HG03159 (cell line): Measurements from ENCODE around the gene KIF13A.
"Not testable (repeated sequence)": the region's sequence is repeated elsewhere in the genome, so short reads cannot be mapped to it uniquely, and the experiment has no call there.

Experiments
- ATAC-seq: cut with Tn5 transposase; IDR thresholded peaks from one replicate; pipeline ENCODE4 v1.9.1; 2021; ENCODE audit warnings: mild to moderate bottlenecking, moderate library complexity; ENCODE audit not compliant: unreplicated experiment

The KIF13A gene

DNA sequence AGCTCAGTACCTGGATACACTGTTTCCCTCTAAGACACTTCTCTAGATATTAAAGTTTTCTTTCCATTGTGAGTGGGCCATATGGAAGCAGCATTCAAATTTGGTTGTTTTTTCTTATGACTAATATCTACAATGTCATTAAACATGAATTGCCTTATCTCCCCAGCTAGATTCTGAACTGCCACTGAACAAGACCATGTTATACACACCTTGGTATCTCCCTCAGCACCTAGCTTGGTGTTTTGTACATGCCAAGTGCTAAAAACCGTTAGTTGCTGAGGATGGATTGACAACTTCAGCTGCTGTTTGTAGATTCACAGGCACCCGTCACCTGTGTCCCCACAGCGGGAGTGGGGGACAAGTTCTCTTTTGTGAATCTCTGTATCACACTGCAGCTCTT, 131.1 kb downstream of the KIF13A start:
- no peak for ATAC-seq

- no peak for ATAC-seq
Observed at GRCh38 chr6:17855381-17855780, 132.1 kb downstream of the KIF13A start.

DNA sequence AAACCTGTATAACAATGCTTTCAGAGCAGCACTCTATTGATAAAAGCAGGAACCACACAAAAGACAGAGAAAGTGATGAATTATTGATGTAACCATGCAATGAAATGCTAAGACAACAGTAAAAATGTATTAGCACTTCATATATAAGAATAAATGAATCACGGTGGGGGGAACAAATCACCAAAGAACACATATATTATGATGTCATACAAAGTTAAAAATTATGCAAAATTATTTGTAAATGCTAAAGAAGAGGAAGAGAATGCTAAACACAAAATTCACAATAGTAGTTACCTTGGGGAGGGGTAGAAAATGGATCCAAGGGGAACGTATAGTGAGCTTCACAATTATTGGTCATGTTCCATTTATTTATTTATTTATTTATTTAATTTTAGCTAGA, 133.9 kb downstream of the KIF13A start:
- ATAC-seq, result no peak

GRCh38 chr6:17851720-17852161, 135.7 kb downstream of the KIF13A start:
- no peak for ATAC-seq

GRCh38 chr6:17851001-17851719, 136.3 kb downstream of the KIF13A start:
- ATAC-seq, result no peak

DNA sequence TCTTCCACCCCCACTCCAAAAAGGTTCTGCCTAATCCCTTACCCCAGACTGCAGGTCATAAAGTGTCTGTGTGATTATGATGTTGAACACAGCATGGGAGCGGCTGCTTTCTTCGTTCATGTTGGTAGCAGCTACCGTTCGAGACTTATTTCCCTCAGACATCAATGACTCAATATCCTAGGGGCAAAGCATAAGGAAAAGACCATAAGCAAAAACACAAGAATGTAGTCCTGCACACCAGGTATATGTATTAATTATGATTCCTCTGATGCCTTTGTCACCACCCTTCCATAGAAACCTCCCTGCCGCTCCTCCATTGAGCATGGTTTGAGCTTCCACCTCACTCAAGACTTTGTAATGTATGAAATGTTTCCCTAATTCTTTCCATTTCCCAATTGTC, 137.2 kb downstream of the KIF13A start:
- no peak for ATAC-seq

- ATAC-seq, result no peak
Observed at GRCh38 chr6:17847203-17847760, 140.2 kb downstream of the KIF13A start.

DNA sequence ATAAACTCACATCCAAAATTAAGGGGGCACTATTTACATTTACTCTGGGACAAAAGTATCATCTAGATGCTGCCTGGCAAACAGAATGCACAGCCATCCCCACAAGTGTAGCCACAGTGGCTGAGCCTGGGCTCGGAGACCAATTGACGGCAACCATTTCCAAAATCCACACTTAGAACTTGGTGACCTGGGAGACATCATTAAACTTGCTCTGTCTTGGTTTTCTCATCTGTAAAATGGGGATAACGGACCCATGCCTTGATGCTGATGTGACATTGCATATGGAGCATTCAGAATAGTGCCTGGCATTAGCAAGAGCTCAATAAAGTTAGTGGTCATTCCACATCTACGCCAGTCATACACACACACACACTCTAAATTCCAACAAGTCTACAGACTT, 140.7 kb downstream of the KIF13A start:
- no peak for ATAC-seq

DNA sequence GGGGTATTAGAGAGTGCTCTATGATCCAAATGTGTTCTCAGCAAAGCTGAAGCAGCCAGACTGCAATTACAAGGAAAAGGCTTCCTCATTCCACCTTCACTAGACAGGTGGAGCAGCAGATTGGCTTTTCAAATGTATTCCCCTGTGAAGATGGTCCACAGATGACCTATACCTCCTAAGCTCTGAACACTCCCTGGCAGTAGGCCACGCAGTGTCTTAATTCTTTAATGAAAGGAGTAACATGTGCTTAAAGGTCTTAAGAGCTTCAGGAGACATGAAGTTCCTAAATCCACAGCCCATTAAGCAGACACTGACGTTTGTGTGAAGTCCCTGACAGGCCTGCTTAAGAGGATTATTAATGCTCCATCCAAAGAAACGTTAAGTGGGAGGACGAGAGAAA, 141.8 kb downstream of the KIF13A start:
- no peak for ATAC-seq

- ATAC-seq, result not testable (repeated sequence)
Observed at GRCh38 chr6:17844967-17845366, 142.5 kb downstream of the KIF13A start.

- ATAC-seq, result no peak
Observed at GRCh38 chr6:17842934-17843821, 144.3 kb downstream of the KIF13A start.

DNA sequence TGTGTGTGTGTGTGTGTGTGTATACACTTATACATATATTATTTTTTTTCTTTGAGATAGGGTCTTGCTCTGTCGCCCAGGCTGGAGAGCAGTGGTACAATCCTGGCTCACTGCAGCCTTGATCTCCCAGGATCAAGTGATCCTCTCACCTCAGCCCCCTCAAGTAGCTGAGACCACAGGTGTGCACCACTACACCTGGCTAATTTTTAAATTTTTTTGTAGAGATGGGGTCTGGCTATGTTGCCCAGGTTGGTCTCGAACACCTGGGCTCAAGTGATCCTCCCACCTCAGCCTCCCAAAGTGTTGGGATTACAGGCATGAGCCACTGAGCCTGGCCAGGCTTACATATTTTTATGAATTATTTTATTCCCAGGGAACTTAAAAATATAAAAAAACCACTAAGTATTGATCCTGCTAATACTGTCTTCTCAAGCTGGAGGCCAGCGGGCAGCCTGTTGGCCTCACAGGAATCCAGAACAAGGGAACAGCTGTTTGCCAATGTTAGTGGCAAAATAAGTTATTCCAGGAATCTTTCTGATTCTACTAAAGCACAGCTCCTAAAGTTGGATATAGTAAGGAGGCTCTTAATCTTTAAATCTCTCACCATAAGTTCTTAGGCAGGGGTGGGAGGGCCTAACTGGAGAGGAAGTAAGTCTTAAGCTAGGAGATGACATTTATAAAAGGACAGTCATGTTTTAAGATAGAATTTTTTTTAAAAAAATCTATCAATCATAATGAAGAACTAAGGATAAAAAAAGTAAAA, 145.2 kb downstream of the KIF13A start:
- ATAC-seq, result no peak

DNA sequence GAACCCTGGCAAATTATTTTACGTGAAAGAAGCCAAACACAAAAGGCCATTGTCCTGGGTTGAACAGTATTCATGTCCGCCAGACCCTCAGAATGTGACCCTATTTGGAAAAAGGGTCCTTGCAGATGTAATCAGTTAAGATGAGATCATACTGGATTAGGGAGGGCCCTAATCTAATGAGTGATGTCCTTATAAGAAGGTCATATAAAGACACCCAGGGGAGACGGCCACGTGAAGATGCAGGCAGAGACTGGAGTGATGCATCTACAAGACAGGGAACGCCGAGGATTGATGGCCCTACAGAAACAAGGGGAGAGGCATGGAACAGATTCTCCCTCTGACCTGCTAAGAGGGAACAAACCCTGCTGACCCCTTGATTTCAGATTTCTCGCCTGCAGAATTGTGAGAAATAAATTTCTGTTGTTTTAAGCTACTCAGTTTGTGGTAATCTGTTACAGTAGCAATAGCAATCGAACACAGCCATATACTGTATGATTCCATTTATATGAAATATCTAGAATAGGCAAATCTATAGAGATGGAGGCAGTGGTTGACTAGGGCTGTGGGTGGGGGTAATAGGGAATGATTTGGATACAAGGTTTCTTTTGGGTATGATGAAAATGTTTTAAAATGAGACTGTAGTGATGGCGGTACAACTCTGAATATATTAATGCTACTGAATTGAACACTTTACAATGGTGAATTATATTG, 147.8 kb downstream of the KIF13A start:
- no peak for ATAC-seq

- no peak for ATAC-seq
Observed at GRCh38 chr6:17836293-17836692, 151.1 kb downstream of the KIF13A start.

- ATAC-seq, result no peak
Observed at GRCh38 chr6:17835784-17836183, 151.7 kb downstream of the KIF13A start.

GRCh38 chr6:17831135-17831534, 156.3 kb downstream of the KIF13A start:
- no peak for ATAC-seq

DNA sequence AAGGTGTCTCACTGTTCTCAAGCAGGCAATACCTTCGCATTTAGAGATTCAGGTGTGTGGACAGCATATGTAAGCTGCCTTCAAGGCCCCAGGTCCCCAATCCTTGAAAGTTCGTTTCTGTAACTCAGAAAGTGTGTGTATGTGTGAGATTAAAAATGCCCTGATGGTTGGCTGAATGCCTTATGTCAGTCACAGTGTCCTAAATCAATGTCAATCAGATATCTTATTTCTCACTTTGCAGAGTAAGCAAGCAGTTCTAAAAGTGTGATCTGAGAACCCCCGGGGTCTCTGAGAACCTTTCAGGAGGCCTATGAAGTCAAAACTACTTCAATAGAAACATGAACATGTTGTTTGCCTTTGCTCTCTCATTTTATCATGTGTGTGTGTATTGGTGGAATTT, 157.5 kb downstream of the KIF13A start:
- no peak for ATAC-seq

GRCh38 chr6:17828149-17828548, 159.3 kb downstream of the KIF13A start:
- no peak for ATAC-seq

- no peak for ATAC-seq
Observed at GRCh38 chr6:17826301-17826700, 161.1 kb downstream of the KIF13A start.

- no peak for ATAC-seq
Observed at GRCh38 chr6:17820055-17820454, 167.4 kb downstream of the KIF13A start.
